AG04450 (cell line): ENCODE results near the gene TMEM132E. TPM values are rescaled to one million over a fixed set of nuclear protein-coding genes. Genes with fewer than 3 reads are reported as not detected.

ENCODE experiments used
- CTCF ChIA-PET: fragments of 300-600, 350-600 bp; formaldehyde crosslinking; extraction: SDS; loops from one replicate; lab custom pipeline; 2022; ENCODE audit warnings: antibody characterized with exemption, inconsistent platforms; lab: Charles Lee
- POLR2A ChIA-PET: fragments of 350-600 bp; formaldehyde crosslinking; extraction: SDS; loops from one replicate; lab custom pipeline; 2021; ENCODE audit warnings: antibody characterized with exemption, inconsistent platforms; lab: Yijun Ruan, JAX
- DNase-seq: peaks from one replicate; pipeline ENCODE4 v3.0.0-alpha.2; 2011; ENCODE audit warnings: low read depth, low spot score
- H3K27ac ChIP-seq: one replicate; pipeline ENCODE4 v1.5.1; 2012; ENCODE audit warnings: low read depth, low read length, control low read depth
- H3K27me3 ChIP-seq: one replicate; pipeline ENCODE4 v1.6.0; 2012; ENCODE audit warnings: low read length; ENCODE audit not compliant: control insufficient read depth, insufficient read depth
- H3K4me3 ChIP-seq: 2 replicates; pipeline ENCODE4 v1.5.1; 2011; ENCODE audit warnings: mild to moderate bottlenecking, low read depth, low read length, control low read depth
- H3K9me3 ChIP-seq: 2 replicates; pipeline ENCODE4 v1.5.1; 2012; ENCODE audit warnings: low read length; ENCODE audit not compliant: control insufficient read depth, insufficient read depth
- CTCF ChIP-seq: IDR thresholded peaks from 2 replicates; pipeline ENCODE4 v1.5.1; 2011; ENCODE audit warnings: low read depth, low read length, control low read depth, inconsistent platforms
- polyA plus RNA-seq: library from polyadenylated mRNA; depleted of rRNA; stranded (reverse); fragments of >200 nt; gene quantifications from 2 replicates; pipeline ENCODE4 v1.2.3, GENCODE V29; 2011

Gene TMEM132E
- polyA plus RNA-seq, 1 experiment: not detected

- no peak for TF ChIP-seq CTCF
- Histone ChIP-seq H3K9me3 (no peaks in the 10 kb centered on the region), H3K27me3 (peaks cover under 1% of the 10 kb centered on the region), H3K27ac (no peak overlapping the region), H3K4me3 (no peak overlapping the region)
- ChIA-PET POLR2A (no interaction called here), CTCF (no interaction called here)
- no peak for DNase-seq
These were observed 91.8 kb downstream of the TMEM132E start for GRCh38 chr17:34671191-34671590.

- TF ChIP-seq CTCF: no peak
- CTCF ChIA-PET: no interaction called here
- POLR2A ChIA-PET: no interaction called here
- Histone ChIP-seq H3K27me3 (no peaks in the 10 kb centered on the region), H3K9me3 (no peaks in the 10 kb centered on the region), H3K27ac (no peak overlapping the region), H3K4me3 (no peak overlapping the region)
- DNase-seq: no peak
These were observed 92.9 kb downstream of the TMEM132E start for GRCh38 chr17:34672176-34672785.

DNA sequence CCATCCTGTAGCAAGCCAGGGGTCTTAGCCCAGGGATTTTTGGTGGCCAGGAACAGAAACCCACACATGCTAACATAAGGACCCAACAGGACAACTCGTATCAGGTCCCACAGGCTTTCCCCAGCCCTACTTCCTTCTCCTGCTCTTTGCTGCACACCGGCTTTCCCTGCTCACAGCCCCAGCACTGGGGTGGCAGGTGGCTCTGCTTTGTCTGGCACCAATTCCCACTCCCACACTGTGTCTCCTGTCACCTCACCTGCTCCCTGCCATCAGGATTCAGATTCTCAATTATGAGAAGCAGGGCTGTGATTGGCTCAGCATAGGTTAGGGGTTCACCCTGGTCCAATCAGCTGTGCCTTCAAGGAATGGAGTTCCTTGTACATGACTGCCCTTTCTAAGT is 94.1 kb downstream of the TMEM132E start:
- no peak overlapping the region for H3K4me3 ChIP-seq
- CTCF ChIA-PET: no interaction called here
- no peaks in the 10 kb centered on the region for H3K27me3 ChIP-seq
- H3K27ac ChIP-seq: no peak overlapping the region
- POLR2A ChIA-PET: no interaction called here
- no peaks in the 10 kb centered on the region for H3K9me3 ChIP-seq
- DNase-seq: no peak
- TF ChIP-seq CTCF: no peak

- H3K4me3 ChIP-seq: no peak overlapping the region
- no peaks in the 10 kb centered on the region for H3K27me3 ChIP-seq
- H3K27ac ChIP-seq: no peak overlapping the region
- CTCF ChIA-PET: no interaction called here
- H3K9me3 ChIP-seq: no peaks in the 10 kb centered on the region
- TF ChIP-seq CTCF: no peak
- DNase-seq: no peak
- POLR2A ChIA-PET: no interaction called here
These were observed 94.9 kb downstream of the TMEM132E start for GRCh38 chr17:34673995-34674890.

DNA sequence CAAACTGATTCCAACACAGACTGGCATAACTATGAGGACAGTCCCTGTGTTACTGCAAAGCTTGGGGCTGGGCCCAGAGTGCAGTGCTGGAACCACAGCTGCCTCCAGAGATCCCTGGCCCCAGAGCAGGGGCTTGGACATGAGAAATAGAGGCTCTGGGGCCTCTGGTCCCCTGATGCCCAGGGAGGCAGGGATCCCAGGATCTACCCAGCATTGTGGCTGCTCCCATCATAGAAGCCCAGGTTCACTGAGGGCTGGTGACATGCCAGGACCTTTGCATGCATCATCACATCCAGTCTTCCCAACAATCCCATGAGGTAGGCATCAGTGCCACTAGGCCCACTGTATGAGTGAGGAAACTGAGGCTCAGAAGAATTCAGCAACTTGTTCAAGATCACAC is 95.8 kb downstream of the TMEM132E start:
- CTCF ChIA-PET: no interaction called here

More for the DNA sequence above, 95.8 kb downstream of the TMEM132E start:
- DNase-seq: no peak
- Histone ChIP-seq H3K27ac (no peak overlapping the region), H3K4me3 (no peak overlapping the region), H3K9me3 (no peaks in the 10 kb centered on the region), H3K27me3 (no peaks in the 10 kb centered on the region)
- TF ChIP-seq CTCF: no peak
- POLR2A ChIA-PET: no interaction called here
